Lower leg skin (tissue), 4 donors: ENCODE measurements around the gene TIMP2. TPM values are rescaled to one million over a fixed set of nuclear protein-coding genes. Genes with fewer than 3 reads are reported as not detected.

Source experiments
- DNase-seq, 2 donors: peaks; one replicate each; pipeline ENCODE4 v3.0.0-alpha.2; 2019; ENCODE audit warnings: low spot score in 2 of 2
- H3K4me3 ChIP-seq: fragments of 200-600 bp; sonication (generic); 2 replicates; pipeline ENCODE4 v1.5.1; 2017; ENCODE audit warnings: mild to moderate bottlenecking, low read depth; ENCODE audit not compliant: poor library complexity, severe bottlenecking
- CTCF ChIP-seq, 3 donors: fragments of 450-650 bp; IDR thresholded peaks; one replicate each; pipeline ENCODE4 v1.5.1; 2016; ENCODE audit warnings: antibody characterized with exemption in 3 of 3, mild to moderate bottlenecking in 3 of 3, moderate library complexity in 2 of 3
- POLR2A ChIP-seq, 2 donors: fragments of 450-650 bp; IDR thresholded peaks; one replicate each; pipeline ENCODE4 v1.6.1; 2016 to 2017; ENCODE audit warnings: antibody characterized with exemption in 2 of 2, mild to moderate bottlenecking in 1 of 2, moderate library complexity in 1 of 2
- WGBS, 2 donors: methylation state at CpG; one replicate each; pipeline ENCODE4 v1.1.5; 2018; 5-methylcytosine and 5-hydroxymethylcytosine counted together
- intact Hi-C: fragments of 100-400 bp; cut with DNase I; formaldehyde crosslinking; loops from one replicate; pipeline ENCODE4 v1.15.0; 2023; ENCODE audit warnings: low total_unique reads
- total RNA-seq, 4 donors: library from RNA; depleted of rRNA; stranded (reverse); fragments of >200 nt; gene quantifications; one replicate each; pipeline ENCODE4 v1.1.0, GENCODE V29; 2016

The TIMP2 gene
- total RNA-seq, 4 donors from 2014 or later, result 69.7 to 203 (median 94.8) TPM

GRCh38 chr17:78844301-78845005, 80.7 kb downstream of the TIMP2 start:
- WGBS, 2 donors, result 71 to 73% methylated on average over 9 of the region's 9 CpGs
- no peak overlapping the region for H3K4me3 ChIP-seq
- TF ChIP-seq POLR2A (IDR thresholded peaks at IDR 0.05) (no peak), CTCF (IDR thresholded peaks at IDR 0.05) (no peak)
- no peak for DNase-seq
- intact Hi-C loops, result no loop called here

- intact Hi-C loops, result no loop called here
- no peak for TF ChIP-seq CTCF (IDR thresholded peaks at IDR 0.05)
- TF ChIP-seq POLR2A (IDR thresholded peaks at IDR 0.05), result no peak
- DNase-seq, result no peak
- no peak overlapping the region for H3K4me3 ChIP-seq
- 43 to 49% methylated on average over 9 to 10 of the region's 10 CpGs for WGBS, 2 donors
Measured at GRCh38 chr17:78842881-78843565, 82.2 kb downstream of the TIMP2 start.

- intact Hi-C loops, result no loop called here
- TF ChIP-seq POLR2A (IDR thresholded peaks at IDR 0.05) (peak in 1 of 2 donors; percentile 88), CTCF (IDR thresholded peaks at IDR 0.05) (no peak)
- 0 to 1% methylated on average over 37 to 74 of the region's 74 CpGs for WGBS, 2 donors
- peak; percentile 99 to 100 for DNase-seq
- H3K4me3 ChIP-seq, result peak within 1 kb of the TSS; percentile 75
Measured at GRCh38 chr17:78840780-78841611, 84.2 kb downstream of the TIMP2 start, which contains the start of gene USP36. USP36 (minus strand) TSS chr17:78840814; CDS start chr17:78836363, 4,451 bp downstream.

GRCh38 chr17:78840530-78840779, 84.7 kb downstream of the TIMP2 start:
- DNase-seq, result no peak
- no CpG with 5 or more reads among the region's 35 CpGs for WGBS, 2 donors
- intact Hi-C loops, result no loop called here
- TF ChIP-seq CTCF (IDR thresholded peaks at IDR 0.05), result no peak
- no peak for TF ChIP-seq POLR2A (IDR thresholded peaks at IDR 0.05)
- H3K4me3 ChIP-seq, result peak overlapping the region; percentile 75

GRCh38 chr17:78839762-78840529, 85.2 kb downstream of the TIMP2 start:
- intact Hi-C loops, result loop anchor here (5.0 kb wide), 1 partner anchor 628 kb away; the partner anchor contains the start of gene BIRC5
- 0% methylated on average over 14 to 21 of the region's 73 CpGs for WGBS, 2 donors
- peak; percentile 43 to 94 for DNase-seq
- no peak for TF ChIP-seq CTCF (IDR thresholded peaks at IDR 0.05)
- TF ChIP-seq POLR2A (IDR thresholded peaks at IDR 0.05), result no peak
- H3K4me3 ChIP-seq, result peak overlapping the region; percentile 75
